IPS-NIHi11 (cell line): ENCODE measurements around the gene PRKCD.
A peak's percentile ranks its signal among the peaks of the same experiment; 100 is the strongest.

Experiments
- DNase-seq: peaks from one replicate; pipeline ENCODE4 v3.0.0; 2012; ENCODE audit warnings: mixed read lengths, low spot score

PRKCD gene

GRCh38 chr3:53170325-53171063 lies 9.5 kb downstream of the PRKCD start:
- no peak for DNase-seq

GRCh38 chr3:53171064-53171418 lies 10.0 kb downstream of the PRKCD start:
- DNase-seq = no peak

GRCh38 chr3:53171827-53172505 lies 11.0 kb downstream of the PRKCD start:
- peak; percentile 55 for DNase-seq

GRCh38 chr3:53173107-53173506 lies 12.1 kb downstream of the PRKCD start:
- no peak for DNase-seq

GRCh38 chr3:53174346-53175250 lies 13.6 kb downstream of the PRKCD start:
- DNase-seq = no peak

- no peak for DNase-seq
Measured at GRCh38 chr3:53175613-53176540, 14.9 kb downstream of the PRKCD start.

- DNase-seq = no peak
Measured at GRCh38 chr3:53178246-53178645, 17.2 kb downstream of the PRKCD start.

- DNase-seq = no peak
Measured at GRCh38 chr3:53179580-53179979, 18.6 kb downstream of the PRKCD start.

- DNase-seq = no peak
Measured at GRCh38 chr3:53180305-53181023, 19.5 kb downstream of the PRKCD start.

- DNase-seq = no peak
Measured at GRCh38 chr3:53181024-53181371, 20.0 kb downstream of the PRKCD start.

GRCh38 chr3:53181528-53181927 lies 20.5 kb downstream of the PRKCD start:
- DNase-seq = no peak

- peak; percentile 52 for DNase-seq
Measured at GRCh38 chr3:53182764-53183355, 21.9 kb downstream of the PRKCD start.

GRCh38 chr3:53183514-53183913 lies 22.5 kb downstream of the PRKCD start:
- DNase-seq = no peak

- no peak for DNase-seq
Measured at GRCh38 chr3:53184701-53185100, 23.7 kb downstream of the PRKCD start.

GRCh38 chr3:53185761-53186465 lies 24.9 kb downstream of the PRKCD start:
- no peak for DNase-seq

GRCh38 chr3:53186726-53187125 lies 25.7 kb downstream of the PRKCD start:
- DNase-seq = no peak

GRCh38 chr3:53187430-53187829 lies 26.4 kb downstream of the PRKCD start:
- no peak for DNase-seq

- no peak for DNase-seq
Measured at GRCh38 chr3:53188136-53188685, 27.2 kb downstream of the PRKCD start.

- DNase-seq = no peak
Measured at GRCh38 chr3:53188720-53189119, 27.7 kb downstream of the PRKCD start.

- DNase-seq = no peak
Measured at GRCh38 chr3:53189276-53189675, 28.3 kb downstream of the PRKCD start.
